Subcutaneous abdominal adipose tissue (tissue), 5 donors: ENCODE results near the gene MUCL1.

Experiments
- H3K27ac ChIP-seq: one replicate; pipeline ENCODE4 v1.7.0; 2013; ENCODE audit warnings: low read depth, mild to moderate bottlenecking, inconsistent platforms, low read length, moderate library complexity
- H3K27me3 ChIP-seq, 5 donors: one replicate each; pipeline ENCODE4 v1.7.0; 2013; ENCODE audit warnings: low read length in 5 of 5, inconsistent platforms in 1 of 5; ENCODE audit not compliant: control insufficient read depth in 5 of 5, insufficient read depth in 4 of 5
- H3K36me3 ChIP-seq, 5 donors: one replicate each; pipeline ENCODE4 v1.7.0; 2013; ENCODE audit warnings: low read length in 5 of 5; ENCODE audit not compliant: control insufficient read depth in 5 of 5, insufficient read depth in 5 of 5
- H3K4me1 ChIP-seq, 5 donors: one replicate each; pipeline ENCODE4 v1.7.0; 2013; ENCODE audit warnings: low read length in 5 of 5, mild to moderate bottlenecking in 3 of 5, moderate library complexity in 1 of 5; ENCODE audit not compliant: control insufficient read depth in 5 of 5, insufficient read depth in 5 of 5
- H3K4me3 ChIP-seq, 5 donors: one replicate each; pipeline ENCODE4 v1.7.0; 2013; ENCODE audit warnings: low read length in 5 of 5, low read depth in 1 of 5
- H3K9ac ChIP-seq, 5 donors: one replicate each; pipeline ENCODE4 v1.7.0; 2013; ENCODE audit warnings: low read length in 5 of 5, mild to moderate bottlenecking in 4 of 5, moderate library complexity in 3 of 5
- H3K9me3 ChIP-seq, 5 donors: one replicate each; pipeline ENCODE4 v1.7.0; 2013; ENCODE audit warnings: low read length in 5 of 5; ENCODE audit not compliant: control insufficient read depth in 5 of 5
- donor health status: healthy.
- donor health status: healthy.
- donor health status: healthy.
- donor health status: healthy.
- donor health status: healthy.

The MUCL1 gene, protein sequence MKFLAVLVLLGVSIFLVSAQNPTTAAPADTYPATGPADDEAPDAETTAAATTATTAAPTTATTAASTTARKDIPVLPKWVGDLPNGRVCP

GRCh38 chr12:54853933-54854538 is at the start of gene MUCL1:
Gene MUCL1 (plus strand): TSS chr12:54854516. CDS start chr12:54854583, 67 bp downstream.
- Histone ChIP-seq H3K27ac (no peak within 1 kb of the TSS), H3K9me3 (no peaks in the 10 kb centered on the region), H3K4me3 (no peak within 1 kb of the TSS), H3K9ac (no peak within 1 kb of the TSS), H3K27me3 (no peaks in the 10 kb centered on the region), H3K36me3 (no peaks in the 10 kb centered on the region), H3K4me1 (no peaks in the 10 kb centered on the region)

- Histone ChIP-seq H3K4me1 (no peaks in the 10 kb centered on the region), H3K36me3 (no peaks in the 10 kb centered on the region), H3K27ac (no peak overlapping the region), H3K4me3 (no peak overlapping the region), H3K9ac (no peak overlapping the region), H3K9me3 (peaks cover 0 to 16% (median 9%) of the 10 kb centered on the region in 5 donors), H3K27me3 (peaks cover 0 to 4% (median 0%) of the 10 kb centered on the region in 5 donors)
Measured at GRCh38 chr12:54821676-54822075, 32.6 kb upstream of the MUCL1 start.

DNA sequence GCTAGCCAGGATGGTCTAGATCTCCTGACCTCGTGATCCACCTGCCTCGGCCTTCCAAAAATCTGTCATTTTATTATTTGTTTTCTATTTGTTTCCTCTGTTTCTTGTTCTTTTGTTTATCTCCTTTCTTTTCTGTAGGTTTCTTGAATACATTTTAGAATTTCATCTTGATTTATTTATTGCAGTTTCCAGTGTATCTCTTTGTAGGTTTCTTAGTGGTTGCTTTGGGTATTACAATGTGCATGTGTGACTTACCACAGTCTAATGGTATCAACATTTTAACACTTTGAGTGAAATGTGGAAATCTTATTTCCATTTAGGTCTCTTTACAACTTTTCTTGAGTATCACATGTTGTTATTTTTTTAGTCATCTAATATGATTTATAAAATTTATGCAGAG is 29.9 kb upstream of the MUCL1 start:
- Histone ChIP-seq H3K9ac (no peak overlapping the region), H3K36me3 (no peaks in the 10 kb centered on the region), H3K27ac (no peak overlapping the region), H3K9me3 (peaks cover 0 to 16% (median 9%) of the 10 kb centered on the region in 5 donors), H3K27me3 (peaks cover 0 to 4% (median 0%) of the 10 kb centered on the region in 5 donors), H3K4me3 (no peak overlapping the region), H3K4me1 (no peaks in the 10 kb centered on the region)

DNA sequence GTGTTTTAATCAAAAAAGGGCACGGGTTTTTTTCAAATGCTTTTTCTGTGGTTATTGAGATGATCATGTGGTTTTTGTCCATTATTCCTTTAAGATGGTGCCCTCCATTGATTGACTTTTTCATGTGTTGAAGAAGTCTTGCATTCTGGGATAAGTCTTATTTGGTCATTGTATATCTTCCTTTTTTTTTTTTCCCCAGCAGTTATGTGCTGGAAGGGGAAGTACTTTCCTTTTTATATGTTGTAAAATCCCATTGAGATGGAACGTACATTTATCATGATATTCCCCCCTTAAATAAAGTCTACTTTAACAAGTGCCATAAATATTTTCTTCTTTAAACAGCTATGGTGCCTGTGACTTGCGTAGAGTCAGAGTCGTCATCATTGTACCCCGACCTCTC is 24.8 kb upstream of the MUCL1 start:
- no peak overlapping the region for H3K9ac ChIP-seq
- no peaks in the 10 kb centered on the region for H3K27me3 ChIP-seq
- no peaks in the 10 kb centered on the region for H3K4me1 ChIP-seq
- no peaks in the 10 kb centered on the region for H3K9me3 ChIP-seq
- no peaks in the 10 kb centered on the region for H3K36me3 ChIP-seq
- no peak overlapping the region for H3K4me3 ChIP-seq
- no peak overlapping the region for H3K27ac ChIP-seq

GRCh38 chr12:54830199-54830598 is 24.1 kb upstream of the MUCL1 start:
- Histone ChIP-seq H3K9me3 (no peaks in the 10 kb centered on the region), H3K4me1 (no peaks in the 10 kb centered on the region), H3K9ac (no peak overlapping the region), H3K4me3 (no peak overlapping the region), H3K36me3 (no peaks in the 10 kb centered on the region), H3K27ac (no peak overlapping the region), H3K27me3 (no peaks in the 10 kb centered on the region)

DNA sequence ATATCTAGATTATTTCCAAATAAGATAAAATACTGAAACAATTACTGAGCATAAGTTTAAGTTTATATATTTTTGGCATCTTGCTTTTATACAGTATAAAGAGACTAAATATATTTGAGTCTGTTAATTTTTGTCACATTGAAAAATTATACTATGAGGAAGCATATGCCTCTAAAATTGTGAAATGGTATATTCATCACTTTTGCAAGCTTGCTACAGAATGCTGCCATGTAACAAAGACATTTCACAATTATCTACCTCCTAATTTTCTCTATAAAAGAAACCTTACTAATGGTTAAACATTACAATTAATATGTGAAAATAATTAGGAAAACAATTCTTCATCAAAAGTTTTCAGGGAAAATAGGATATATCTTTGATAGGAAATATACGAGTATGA is 22.7 kb upstream of the MUCL1 start:
- Histone ChIP-seq H3K27me3 (no peaks in the 10 kb centered on the region), H3K36me3 (no peaks in the 10 kb centered on the region), H3K4me3 (no peak overlapping the region), H3K4me1 (no peaks in the 10 kb centered on the region), H3K27ac (no peak overlapping the region), H3K9me3 (no peaks in the 10 kb centered on the region), H3K9ac (no peak overlapping the region)

- Histone ChIP-seq H3K4me3 (no peak overlapping the region), H3K36me3 (no peaks in the 10 kb centered on the region), H3K9ac (no peak overlapping the region), H3K9me3 (peaks cover 0 to 19% (median 7%) of the 10 kb centered on the region in 5 donors), H3K4me1 (no peaks in the 10 kb centered on the region), H3K27ac (no peak overlapping the region), H3K27me3 (no peaks in the 10 kb centered on the region)
Measured at GRCh38 chr12:54840244-54840865, 14.0 kb upstream of the MUCL1 start.

- no peaks in the 10 kb centered on the region for H3K9me3 ChIP-seq
- H3K4me3 ChIP-seq = no peak overlapping the region
- H3K9ac ChIP-seq = no peak overlapping the region
- no peak overlapping the region for H3K27ac ChIP-seq
- no peaks in the 10 kb centered on the region for H3K4me1 ChIP-seq
- H3K36me3 ChIP-seq = no peaks in the 10 kb centered on the region
- H3K27me3 ChIP-seq = no peaks in the 10 kb centered on the region
Measured at GRCh38 chr12:54857406-54857805, 3.1 kb downstream of the MUCL1 start.

DNA sequence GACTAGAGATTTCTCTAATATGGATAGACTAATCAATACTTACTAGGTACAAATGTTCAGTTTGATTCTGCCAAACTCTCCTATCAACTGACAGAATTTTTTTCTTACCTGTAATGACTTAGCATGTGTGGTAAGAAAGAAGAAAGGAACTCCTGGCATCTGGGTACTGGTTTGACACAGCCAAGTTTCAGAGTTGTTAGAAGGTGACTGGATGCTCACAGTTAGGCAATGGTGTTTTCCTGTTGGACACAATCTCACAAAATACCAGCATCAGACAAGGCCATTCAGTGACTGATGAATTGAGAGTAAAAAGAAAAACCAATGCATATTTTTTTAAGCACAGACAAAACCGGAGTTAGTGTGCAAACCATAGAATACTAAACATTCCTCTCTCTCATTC is 4.2 kb downstream of the MUCL1 start:
- no peaks in the 10 kb centered on the region for H3K9me3 ChIP-seq
- H3K4me3 ChIP-seq = no peak overlapping the region
- no peaks in the 10 kb centered on the region for H3K36me3 ChIP-seq
- no peak overlapping the region for H3K27ac ChIP-seq
- H3K27me3 ChIP-seq = peaks cover 0 to 3% (median 0%) of the 10 kb centered on the region in 5 donors
- H3K9ac ChIP-seq = no peak overlapping the region
- H3K4me1 ChIP-seq = no peaks in the 10 kb centered on the region

DNA sequence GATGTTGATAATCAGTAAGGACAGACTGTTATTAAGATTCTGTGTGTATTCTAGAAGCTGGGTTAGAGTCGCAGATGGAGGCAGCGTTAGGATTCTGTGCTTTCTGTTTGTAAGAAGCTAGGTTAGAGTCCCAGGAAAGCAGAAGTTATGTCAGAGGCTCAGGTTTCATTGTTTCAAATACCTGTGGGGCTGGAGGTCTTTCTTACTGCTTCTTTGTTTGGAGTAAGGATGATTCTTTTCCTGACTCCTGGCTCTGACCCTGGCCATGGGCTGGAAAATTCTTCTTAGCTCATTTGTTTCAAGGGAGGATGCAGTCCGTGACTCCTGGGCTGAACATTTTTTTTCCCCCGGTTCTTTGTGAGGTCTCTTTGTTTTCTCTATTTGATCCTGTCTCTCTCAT is 5.2 kb downstream of the MUCL1 start:
- H3K4me3 ChIP-seq = no peak overlapping the region
- H3K4me1 ChIP-seq = no peaks in the 10 kb centered on the region
- H3K9ac ChIP-seq = no peak overlapping the region
- H3K27me3 ChIP-seq = peaks cover 0 to 3% (median 0%) of the 10 kb centered on the region in 5 donors
- H3K36me3 ChIP-seq = no peaks in the 10 kb centered on the region
- H3K27ac ChIP-seq = no peak overlapping the region
- H3K9me3 ChIP-seq = no peaks in the 10 kb centered on the region
